Caco-2 (cell line): ENCODE results near the gene UGGT2. TPM values are rescaled to one million over a fixed set of nuclear protein-coding genes. Genes with fewer than 3 reads are reported as not detected.
"Not testable (repeated sequence)": the region's sequence is repeated elsewhere in the genome, so short reads cannot be mapped to it uniquely, and the experiment has no call there.

Experiments used
- BruUV-seq: library from RNA; stranded (reverse); fragments of 400-500 nt; replicated peaks from 2 replicates; lab custom pipeline; 2021; lab: Mats Ljungman, UMichigan
- CTCF ChIA-PET: fragments of 300-600 bp; sonication (Branson Sonifier 250); formaldehyde crosslinking; loops from one replicate; lab custom pipeline; 2022; ENCODE audit warnings: antibody characterized with exemption; lab: Charles Lee
- POLR2A ChIA-PET: fragments of 300-600 bp; sonication (Branson Sonifier 250); formaldehyde crosslinking; loops from one replicate; lab custom pipeline; 2022; ENCODE audit warnings: antibody characterized with exemption; lab: Charles Lee
- DNase-seq, 2 experiments: peaks; one replicate each; pipeline versions ENCODE4 v3.0.0 to v3.0.0-alpha.2; 2020 to 2022
- H3K27me3 ChIP-seq: replicated peaks from 2 replicates; pipeline ENCODE4 v1.6.0; 2011; ENCODE audit warnings: low read length; ENCODE audit not compliant: control insufficient read depth, insufficient read depth
- H3K36me3 ChIP-seq: 2 replicates; pipeline ENCODE4 v1.5.1; 2011; ENCODE audit warnings: low read length; ENCODE audit not compliant: control insufficient read depth, insufficient read depth
- H3K4me1 ChIP-seq: fragments of 250-450 bp; sonication (Bioruptor Pico); 2 replicates; pipeline ENCODE4 v1.5.1; 2020; ENCODE audit warnings: mild to moderate bottlenecking
- H3K4me3 ChIP-seq: 2 replicates; pipeline ENCODE4 v1.5.1; 2011; ENCODE audit warnings: low read depth, mild to moderate bottlenecking, control low read depth, low read length
- H3K9me3 ChIP-seq: fragments of 250-450 bp; sonication (Bioruptor Pico); 2 replicates; pipeline ENCODE4 v1.5.1; 2020; ENCODE audit warnings: mild to moderate bottlenecking, moderate library complexity
- H3K27ac Mint-ChIP-seq: one replicate; pipeline ENCODE4 v1.8.0; 2022; ENCODE audit warnings: mixed read lengths; ENCODE audit not compliant: unreplicated experiment
- H3K27me3 Mint-ChIP-seq: one replicate; pipeline ENCODE4 v1.8.0; 2022; ENCODE audit warnings: mixed read lengths; ENCODE audit not compliant: insufficient read depth, unreplicated experiment
- H3K36me3 Mint-ChIP-seq: one replicate; pipeline ENCODE4 v1.8.0; 2022; ENCODE audit warnings: mild to moderate bottlenecking, mixed read lengths; ENCODE audit not compliant: insufficient read depth, unreplicated experiment
- H3K4me1 Mint-ChIP-seq: one replicate; pipeline ENCODE4 v1.8.0; 2022; ENCODE audit warnings: low read depth, mixed read lengths; ENCODE audit not compliant: unreplicated experiment
- H3K4me3 Mint-ChIP-seq: one replicate; pipeline ENCODE4 v1.8.0; 2022; ENCODE audit warnings: mild to moderate bottlenecking, moderate library complexity, mixed read lengths; ENCODE audit not compliant: unreplicated experiment
- H3K9me3 Mint-ChIP-seq: one replicate; pipeline ENCODE4 v1.8.0; 2022; ENCODE audit warnings: mixed read lengths; ENCODE audit not compliant: unreplicated experiment
- intact Hi-C: fragments of 100-400 bp; cut with micrococcal nuclease; formaldehyde crosslinking; loops from one replicate; pipeline ENCODE4 v1.10.0; 2022; ENCODE audit not compliant: unreplicated experiment
- total RNA-seq: library from RNA; stranded (reverse); gene quantifications from 2 replicates; pipeline ENCODE4 v1.2.3, GENCODE V29; 2022
- TF ChIP-seq, protein P1 (sequence below), 2 experiments: fragments of 200-600 bp in 1 of 2; IDR thresholded peaks; 1 replicate in 1 of 2; 2 replicates in 1 of 2; pipeline versions ENCODE4 v1.5.1 to v1.8.0; 2011 to 2022; ENCODE audit warnings: antibody characterized with exemption in 1 of 2, control low read depth in 1 of 2, inconsistent platforms in 1 of 2, low read depth in 1 of 2, low read length in 1 of 2, mild to moderate bottlenecking in 1 of 2, moderate library complexity in 1 of 2; ENCODE audit not compliant: insufficient read depth in 1 of 2, severe bottlenecking in 1 of 2, unreplicated experiment in 1 of 2

The UGGT2 gene
- total RNA-seq, 1 experiment from 2014 or later = 35.5 TPM

DNA sequence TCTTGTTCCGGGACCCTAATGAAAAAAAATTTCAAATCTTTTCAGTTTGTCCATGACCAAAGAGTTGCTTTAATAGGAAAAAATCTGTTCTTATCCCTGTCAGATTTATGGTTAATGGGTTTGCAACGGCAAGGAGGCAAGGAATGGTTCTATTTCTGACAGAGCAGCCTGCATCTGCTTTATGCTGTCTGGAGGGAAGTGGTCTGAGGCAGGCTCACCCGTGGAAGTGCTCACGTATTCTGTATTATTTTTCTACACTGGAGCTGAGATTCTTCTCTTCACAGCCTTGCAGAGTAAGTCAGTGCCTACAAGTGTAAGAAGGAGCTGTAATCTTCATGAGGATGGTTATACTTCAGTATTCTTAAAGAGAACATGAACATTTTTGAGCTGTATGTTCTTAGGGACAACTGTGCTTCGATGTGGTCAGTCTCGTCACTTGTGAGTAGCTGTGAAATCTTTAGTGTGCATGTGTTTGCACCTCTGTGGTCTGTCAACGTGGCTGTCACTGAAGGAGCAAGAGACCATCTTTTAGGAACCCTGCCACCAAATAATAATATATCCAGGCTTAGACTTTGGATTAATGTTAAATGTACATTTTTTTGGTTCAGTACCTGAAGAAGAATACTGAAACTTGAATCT lies 262.0 kb downstream of the UGGT2 start:
- intact Hi-C loops = no loop called here
- Mint-ChIP-seq H3K36me3 (peaks cover 71% of the 10 kb centered on the region), H3K4me3 (no peak overlapping the region), H3K4me1 (no peaks in the 10 kb centered on the region), H3K27ac (no peak overlapping the region), H3K27me3 (no peaks in the 10 kb centered on the region), H3K9me3 (no peaks in the 10 kb centered on the region)
- DNase-seq = no peak
- BruUV-seq = no TSS peak
- Histone ChIP-seq H3K4me1 (no peaks in the 10 kb centered on the region), H3K27me3 (no peaks in the 10 kb centered on the region), H3K4me3 (no peak overlapping the region), H3K36me3 (no peaks in the 10 kb centered on the region; the same call in 1 of the 2 replicates), H3K9me3 (no peaks in the 10 kb centered on the region)
- TF ChIP-seq, protein P1, sequence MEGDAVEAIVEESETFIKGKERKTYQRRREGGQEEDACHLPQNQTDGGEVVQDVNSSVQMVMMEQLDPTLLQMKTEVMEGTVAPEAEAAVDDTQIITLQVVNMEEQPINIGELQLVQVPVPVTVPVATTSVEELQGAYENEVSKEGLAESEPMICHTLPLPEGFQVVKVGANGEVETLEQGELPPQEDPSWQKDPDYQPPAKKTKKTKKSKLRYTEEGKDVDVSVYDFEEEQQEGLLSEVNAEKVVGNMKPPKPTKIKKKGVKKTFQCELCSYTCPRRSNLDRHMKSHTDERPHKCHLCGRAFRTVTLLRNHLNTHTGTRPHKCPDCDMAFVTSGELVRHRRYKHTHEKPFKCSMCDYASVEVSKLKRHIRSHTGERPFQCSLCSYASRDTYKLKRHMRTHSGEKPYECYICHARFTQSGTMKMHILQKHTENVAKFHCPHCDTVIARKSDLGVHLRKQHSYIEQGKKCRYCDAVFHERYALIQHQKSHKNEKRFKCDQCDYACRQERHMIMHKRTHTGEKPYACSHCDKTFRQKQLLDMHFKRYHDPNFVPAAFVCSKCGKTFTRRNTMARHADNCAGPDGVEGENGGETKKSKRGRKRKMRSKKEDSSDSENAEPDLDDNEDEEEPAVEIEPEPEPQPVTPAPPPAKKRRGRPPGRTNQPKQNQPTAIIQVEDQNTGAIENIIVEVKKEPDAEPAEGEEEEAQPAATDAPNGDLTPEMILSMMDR (IDR thresholded peaks at IDR 0.05; ENCODE audit: insufficient read depth in 1 of 2, low read depth in 1 of 2, low read length in 1 of 2, severe bottlenecking in 1 of 2, unreplicated experiment in 1 of 2) = no peak
- ChIA-PET POLR2A (no interaction called here), CTCF (no interaction called here)

DNA sequence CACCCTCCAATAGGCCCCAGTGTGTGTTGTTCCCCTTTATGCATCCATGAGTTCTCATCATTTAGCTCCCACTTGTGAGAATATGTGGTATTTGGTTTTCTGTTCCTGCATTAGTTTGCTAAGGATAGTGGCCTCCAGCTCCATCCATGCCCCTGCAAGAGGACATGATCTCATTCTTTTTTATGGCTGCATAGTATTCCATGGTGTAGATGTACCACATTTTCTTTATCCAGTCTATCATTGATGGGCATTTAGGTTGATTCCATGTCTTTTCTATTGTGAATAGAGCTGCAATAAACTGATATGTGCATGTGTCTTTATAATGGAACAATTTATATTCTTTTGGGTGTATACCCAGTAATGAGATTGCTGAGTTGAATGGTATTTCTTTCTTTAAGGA lies 263.9 kb downstream of the UGGT2 start:
- CTCF ChIA-PET, H3K4me3 Mint-ChIP-seq, H3K36me3 ChIP-seq, H3K27me3 ChIP-seq, H3K9me3 Mint-ChIP-seq, intact Hi-C loops, POLR2A ChIA-PET, H3K4me1 ChIP-seq, H3K27ac Mint-ChIP-seq, BruUV-seq, H3K4me1 Mint-ChIP-seq, H3K27me3 Mint-ChIP-seq, H3K4me3 ChIP-seq, H3K9me3 ChIP-seq, DNase-seq: not testable (repeated sequence)
- peaks cover 68% of the 10 kb centered on the region for H3K36me3 Mint-ChIP-seq

GRCh38 chr13:95788100-95788463 lies 265.1 kb downstream of the UGGT2 start:
- no peaks in the 10 kb centered on the region for H3K9me3 ChIP-seq
- H3K4me1 ChIP-seq = 0 out of 2 replicates have a peak, but pooled peaks cover under 1% of the 10 kb centered on the region
- Mint-ChIP-seq H3K4me1 (no peaks in the 10 kb centered on the region), H3K4me3 (no peak overlapping the region), H3K27ac (no peak overlapping the region), H3K36me3 (peaks cover 67% of the 10 kb centered on the region), H3K27me3 (no peaks in the 10 kb centered on the region), H3K9me3 (no peaks in the 10 kb centered on the region)
- H3K27me3 ChIP-seq = no peaks in the 10 kb centered on the region
- no TSS peak for BruUV-seq
- H3K4me3 ChIP-seq = no peak overlapping the region
- ChIA-PET POLR2A (no interaction called here), CTCF (no interaction called here)
- no peaks in the 10 kb centered on the region; the same call in 1 of the 2 replicates for H3K36me3 ChIP-seq
- no peak for DNase-seq
- intact Hi-C loops = no loop called here
- TF ChIP-seq, protein P1 (IDR thresholded peaks at IDR 0.05; ENCODE audit: insufficient read depth in 1 of 2, low read depth in 1 of 2, low read length in 1 of 2, severe bottlenecking in 1 of 2, unreplicated experiment in 1 of 2) = no peak
